Panc1 (cell line): Measurements from ENCODE around the gene COL1A2. TPM values are rescaled to one million over a fixed set of nuclear protein-coding genes. Genes with fewer than 3 reads are reported as not detected.

Experiments used
- ATAC-seq: fragments of 200-7000 bp; cut with Tn5 transposase; 2 replicates; pipeline ENCODE4 v1.9.1; 2020; ENCODE audit warnings: mild to moderate bottlenecking, moderate library complexity
- BruUV-seq: library from RNA; stranded (reverse); fragments of 400-500 nt; replicated peaks from 2 replicates; lab custom pipeline; 2021; lab: Mats Ljungman, UMichigan
- CTCF ChIA-PET: fragments of 300-600 bp; sonication (Branson Sonifier 250); formaldehyde crosslinking; loops from one replicate; lab custom pipeline; 2022; ENCODE audit warnings: antibody characterized with exemption; lab: Charles Lee
- POLR2A ChIA-PET: fragments of 300-600 bp; sonication (Branson Sonifier 250); formaldehyde crosslinking; loops from one replicate; lab custom pipeline; 2022; ENCODE audit warnings: antibody characterized with exemption; lab: Charles Lee
- DNase-seq: peaks from one replicate; pipeline ENCODE4 v3.0.0-alpha.2; 2010; ENCODE audit warnings: low read depth, low spot score
- H3K27ac ChIP-seq: 2 replicates; pipeline ENCODE4 v1.5.1; 2011; ENCODE audit warnings: mild to moderate bottlenecking, low read length, inconsistent platforms
- H3K27me3 ChIP-seq: fragments of 200-500 bp; sonication (Bioruptor generic); 2 replicates; pipeline ENCODE4 v1.6.0; 2014; ENCODE audit warnings: low read length, inconsistent platforms; ENCODE audit not compliant: control insufficient read depth, insufficient read depth
- H3K36me3 ChIP-seq: fragments of 200-500 bp; sonication (Bioruptor generic); 2 replicates; pipeline ENCODE4 v1.5.1; 2014; ENCODE audit warnings: inconsistent platforms, mild to moderate bottlenecking, low read length, moderate library complexity; ENCODE audit not compliant: control insufficient read depth, insufficient read depth
- H3K4me1 ChIP-seq: 2 replicates; pipeline ENCODE4 v1.5.1; 2011; ENCODE audit warnings: inconsistent platforms, mild to moderate bottlenecking, low read length, moderate library complexity; ENCODE audit not compliant: control insufficient read depth, insufficient read depth
- H3K4me3 ChIP-seq, 2 experiments: 2 replicates each; pipeline ENCODE4 v1.5.1; 2011 to 2012; ENCODE audit warnings: low read depth in 2 of 2, low read length in 2 of 2, mild to moderate bottlenecking in 2 of 2, inconsistent platforms in 1 of 2, moderate library complexity in 1 of 2
- H3K9me3 ChIP-seq: fragments of 200-500 bp; sonication (Bioruptor generic); 2 replicates; pipeline ENCODE4 v1.5.1; 2014; ENCODE audit warnings: low read depth, mild to moderate bottlenecking, inconsistent platforms, low read length, moderate library complexity; ENCODE audit not compliant: control insufficient read depth, insufficient read depth
- CTCF ChIP-seq: fragments of 450-650 bp; IDR thresholded peaks from 2 replicates; pipeline ENCODE4 v1.5.1; 2017; ENCODE audit warnings: mild to moderate bottlenecking
- POLR2AphosphoS5 ChIP-seq: IDR thresholded peaks from 2 replicates; pipeline ENCODE4 v1.6.1; 2012; ENCODE audit warnings: mild to moderate bottlenecking, low read depth, low read length, moderate library complexity
- REST ChIP-seq, 2 experiments: IDR thresholded peaks; 2 replicates each; pipeline ENCODE4 v1.6.1; 2011 to 2012; ENCODE audit warnings: low read depth in 2 of 2, control low read depth in 1 of 2, low read length in 1 of 2, mild to moderate bottlenecking in 1 of 2, moderate library complexity in 1 of 2; ENCODE audit not compliant: insufficient read depth in 1 of 2
- SIN3A ChIP-seq: IDR thresholded peaks from 2 replicates; pipeline ENCODE4 v1.6.1; 2012; ENCODE audit warnings: low read depth, mild to moderate bottlenecking, low read length, moderate library complexity, borderline replicate concordance; ENCODE audit not compliant: insufficient read depth
- TCF7L2 ChIP-seq: IDR thresholded peaks from 2 replicates; pipeline ENCODE4 v1.6.1; 2011; ENCODE audit warnings: mild to moderate bottlenecking, low read depth, low read length, inconsistent platforms
- in situ Hi-C: cut with HindIII; loops from 2 replicates; pipeline ENCODE4 v1.10.0; 2016; ENCODE audit warnings: low sequenced_read_pairs, low pct_unique_long_range_greater_than_20kb
- intact Hi-C: fragments of 100-400 bp; cut with micrococcal nuclease; formaldehyde crosslinking; loops from one replicate; pipeline ENCODE4 v1.10.0; 2022; ENCODE audit not compliant: unreplicated experiment
- total RNA-seq: library from RNA; stranded (reverse); gene quantifications from one replicate; pipeline ENCODE4 v1.2.1, GENCODE V29; 2021; ENCODE audit not compliant: unreplicated experiment

The COL1A2 gene
- total RNA-seq, 1 experiment from 2014 or later, result 1.3 TPM

- POLR2A ChIA-PET, result no interaction called here
- in situ Hi-C loops, result no loop called here
- BruUV-seq, result no TSS peak
- intact Hi-C loops, result no loop called here
- no peak for TF ChIP-seq CTCF
- no peak for TF ChIP-seq SIN3A
- TF ChIP-seq POLR2AphosphoS5, result no peak
- no peak for TF ChIP-seq TCF7L2
- no peak for TF ChIP-seq REST (IDR thresholded peaks at IDR 0.05; ENCODE audit: insufficient read depth in 1 of 2, low read depth in 2 of 2, low read length in 1 of 2)
- Histone ChIP-seq H3K4me3 (no peak overlapping the region), H3K27me3 (no peaks in the 10 kb centered on the region), H3K9me3 (no peaks in the 10 kb centered on the region), H3K27ac (no peak overlapping the region), H3K36me3 (no peaks in the 10 kb centered on the region), H3K4me1 (no peaks in the 10 kb centered on the region)
- ATAC-seq (no peak), DNase-seq (no peak)
- CTCF ChIA-PET, result no interaction called here
Measured at GRCh38 chr7:94354953-94355352, 39.7 kb upstream of the COL1A2 start.

- no peaks in the 10 kb centered on the region for H3K9me3 ChIP-seq
- no peak for ATAC-seq
- H3K4me1 ChIP-seq, result no peaks in the 10 kb centered on the region
- ChIA-PET CTCF (no interaction called here), POLR2A (no interaction called here)
- H3K27ac ChIP-seq, result no peak overlapping the region
- intact Hi-C loops (no loop called here), in situ Hi-C loops (no loop called here)
- H3K4me3 ChIP-seq, result no peak overlapping the region
- no peak for DNase-seq
- BruUV-seq, result no TSS peak
- H3K36me3 ChIP-seq, result no peaks in the 10 kb centered on the region
- no peak for TF ChIP-seq POLR2AphosphoS5
- no peak for TF ChIP-seq CTCF
- no peak for TF ChIP-seq REST (IDR thresholded peaks at IDR 0.05; ENCODE audit: insufficient read depth in 1 of 2, low read depth in 2 of 2, low read length in 1 of 2)
- TF ChIP-seq SIN3A, result no peak
- no peak for TF ChIP-seq TCF7L2
- H3K27me3 ChIP-seq, result no peaks in the 10 kb centered on the region
Measured at GRCh38 chr7:94355454-94355853, 39.2 kb upstream of the COL1A2 start.
